Measurements from ENCODE around the gene SPTBN1.
"Not testable (repeated sequence)": the region's sequence is repeated elsewhere in the genome, so short reads cannot be mapped to it uniquely, and the experiment has no call there.

The SPTBN1 gene

GRCh38 chr2:54670485-54671009, 214.4 kb downstream of the SPTBN1 start:
- no peak for DNase-seq (ENCODE audit: low read depth in 3 of 3)

GRCh38 chr2:54671010-54671409, 214.9 kb downstream of the SPTBN1 start:
- no peak for DNase-seq (ENCODE audit: low read depth in 3 of 3)

- no peak for DNase-seq (ENCODE audit: low read depth in 3 of 3)
These were observed 215.9 kb downstream of the SPTBN1 start for GRCh38 chr2:54671875-54672589.

- no peak for DNase-seq (ENCODE audit: low read depth in 3 of 3)
These were observed 216.7 kb downstream of the SPTBN1 start for GRCh38 chr2:54672590-54673456.

- DNase-seq (ENCODE audit: low read depth in 3 of 3) = peak in 1 of 3 experiments; percentile 62
These were observed 217.4 kb downstream of the SPTBN1 start for GRCh38 chr2:54673501-54673998.

GRCh38 chr2:54675281-54675680, 219.2 kb downstream of the SPTBN1 start:
- DNase-seq (ENCODE audit: low read depth in 3 of 3) = no peak

- DNase-seq (ENCODE audit: low read depth in 3 of 3) = no peak
These were observed 219.6 kb downstream of the SPTBN1 start for GRCh38 chr2:54675738-54676137.

GRCh38 chr2:54676656-54677055, 220.5 kb downstream of the SPTBN1 start:
- DNase-seq (ENCODE audit: low read depth in 3 of 3) = no peak

- no peak for DNase-seq (ENCODE audit: low read depth in 3 of 3)
These were observed 221.5 kb downstream of the SPTBN1 start for GRCh38 chr2:54677476-54678265.

- DNase-seq (ENCODE audit: low read depth in 3 of 3) = no peak
These were observed 222.6 kb downstream of the SPTBN1 start for GRCh38 chr2:54678719-54679118.

GRCh38 chr2:54680397-54681041, 224.4 kb downstream of the SPTBN1 start:
- peak in 1 of 3 experiments; percentile 46 for DNase-seq (ENCODE audit: low read depth in 3 of 3)

- no peak for DNase-seq (ENCODE audit: low read depth in 3 of 3)
These were observed 225.3 kb downstream of the SPTBN1 start for GRCh38 chr2:54681416-54681815.

GRCh38 chr2:54683596-54683995, 227.5 kb downstream of the SPTBN1 start:
- no peak for DNase-seq (ENCODE audit: low read depth in 3 of 3)

- DNase-seq (ENCODE audit: low read depth in 3 of 3) = no peak
These were observed 229.2 kb downstream of the SPTBN1 start for GRCh38 chr2:54685263-54685775.

- DNase-seq (ENCODE audit: low read depth in 3 of 3) = no peak
These were observed 231.5 kb downstream of the SPTBN1 start for GRCh38 chr2:54687595-54688152.

- DNase-seq (ENCODE audit: low read depth in 3 of 3) = no peak
These were observed 235.5 kb downstream of the SPTBN1 start for GRCh38 chr2:54691445-54692135.

GRCh38 chr2:54692556-54692955, 236.4 kb downstream of the SPTBN1 start:
- DNase-seq (ENCODE audit: low read depth in 3 of 3) = no peak

GRCh38 chr2:54695378-54695777, 239.3 kb downstream of the SPTBN1 start:
- DNase-seq (ENCODE audit: low read depth in 3 of 3) = no peak

- no peak for DNase-seq (ENCODE audit: low read depth in 3 of 3)
These were observed 241.8 kb downstream of the SPTBN1 start for GRCh38 chr2:54697934-54698333.

GRCh38 chr2:54698926-54699325, 242.8 kb downstream of the SPTBN1 start:
- DNase-seq (ENCODE audit: low read depth in 3 of 3) = not testable (repeated sequence)

All from stimulated activated CD4-positive, alpha-beta T cell treated with anti-CD3 and anti-CD28 coated beads, TNF-alpha, amount 100 ng/mL, for 24 hours (primary cell).